ENCODE results near the gene SULT1A3.
"Not testable (repeated sequence)": the region's sequence is repeated elsewhere in the genome, so short reads cannot be mapped to it uniquely, and the experiment has no call there.

The SULT1A3 gene

DNA sequence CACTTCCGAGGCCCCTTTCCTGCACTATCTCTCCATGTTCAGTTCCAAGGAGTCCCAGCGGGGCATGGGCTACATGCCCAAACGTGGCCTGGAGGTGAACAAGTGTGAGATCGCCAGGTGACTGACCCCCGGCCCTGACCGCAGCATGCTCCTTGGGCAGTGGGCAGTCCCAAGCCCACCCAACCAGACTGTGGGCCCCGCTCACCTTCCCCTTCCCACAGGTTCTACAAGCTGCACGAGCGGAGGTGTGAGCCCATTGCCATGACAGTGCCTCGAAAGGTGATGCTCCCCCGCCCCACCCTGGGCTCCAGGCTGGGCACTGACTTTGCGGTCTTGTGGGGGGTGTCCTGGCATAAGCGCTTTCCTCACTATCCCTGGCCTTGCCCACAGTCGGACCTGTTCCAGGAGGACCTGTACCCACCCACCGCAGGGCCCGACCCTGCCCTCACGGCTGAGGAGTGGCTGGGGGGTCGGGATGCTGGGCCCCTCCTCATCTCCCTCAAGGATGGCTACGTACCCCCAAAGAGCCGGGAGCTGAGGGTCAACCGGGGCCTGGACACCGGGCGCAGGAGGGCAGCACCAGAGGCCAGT, 11.0 kb upstream of the SULT1A3 start:
- no peaks in the 10 kb centered on the region for H3K27me3 ChIP-seq (ENCODE audit: control insufficient read depth, insufficient read depth, low read length)
- H3K4me1 ChIP-seq (ENCODE audit: control insufficient read depth, insufficient read depth, low read length): peaks cover 10% of the 10 kb centered on the region
- H3K4me3 ChIP-seq (ENCODE audit: low read length): no peak overlapping the region
- H3K9ac ChIP-seq (ENCODE audit: low read depth, low read length): no peak overlapping the region
- no peaks in the 10 kb centered on the region for H3K9me3 ChIP-seq (replicated peaks; ENCODE audit: low read length)
- H3K36me3 ChIP-seq (ENCODE audit: insufficient read depth, low read length): peaks cover 10% of the 10 kb centered on the region
- no peak overlapping the region for H3K4me2 ChIP-seq (ENCODE audit: low read length)

DNA sequence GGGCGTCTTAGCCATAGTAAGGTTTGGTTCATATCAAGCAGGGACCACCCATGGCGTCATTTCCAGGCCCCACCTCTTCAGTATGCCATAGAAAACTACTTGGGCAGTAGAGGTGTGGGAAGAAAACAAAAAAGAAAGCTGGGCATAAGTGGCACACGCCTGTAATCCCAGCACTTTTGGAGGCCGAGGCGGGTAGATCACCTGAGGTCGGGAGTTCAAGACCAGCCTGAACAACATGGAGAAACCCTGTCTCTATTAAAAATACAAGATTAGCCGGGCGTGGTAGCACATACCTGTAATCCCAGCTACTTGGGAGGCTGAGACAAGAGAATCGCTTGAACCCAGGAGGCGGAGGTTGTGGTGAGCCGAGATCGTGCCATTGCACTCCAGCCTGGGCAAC, 7.9 kb upstream of the SULT1A3 start:
- H3K4me2 ChIP-seq (ENCODE audit: low read length); H3K9ac ChIP-seq (ENCODE audit: low read depth, low read length); H3K27me3 ChIP-seq (ENCODE audit: control insufficient read depth, insufficient read depth, low read length); H3K9me3 ChIP-seq (replicated peaks; ENCODE audit: low read length); H3K36me3 ChIP-seq (ENCODE audit: insufficient read depth, low read length); H3K4me3 ChIP-seq (ENCODE audit: low read length); H3K4me1 ChIP-seq (ENCODE audit: control insufficient read depth, insufficient read depth, low read length): not testable (repeated sequence)

- not testable (repeated sequence) for H3K27me3 ChIP-seq (ENCODE audit: control insufficient read depth, insufficient read depth, low read length); H3K9me3 ChIP-seq (replicated peaks; ENCODE audit: low read length); H3K4me1 ChIP-seq (ENCODE audit: control insufficient read depth, insufficient read depth, low read length); H3K4me2 ChIP-seq (ENCODE audit: low read length); H3K9ac ChIP-seq (ENCODE audit: low read depth, low read length); H3K36me3 ChIP-seq (ENCODE audit: insufficient read depth, low read length); H3K4me3 ChIP-seq (ENCODE audit: low read length)
Observed at GRCh38 chr16:30193098-30193497, 6.0 kb upstream of the SULT1A3 start.

DNA sequence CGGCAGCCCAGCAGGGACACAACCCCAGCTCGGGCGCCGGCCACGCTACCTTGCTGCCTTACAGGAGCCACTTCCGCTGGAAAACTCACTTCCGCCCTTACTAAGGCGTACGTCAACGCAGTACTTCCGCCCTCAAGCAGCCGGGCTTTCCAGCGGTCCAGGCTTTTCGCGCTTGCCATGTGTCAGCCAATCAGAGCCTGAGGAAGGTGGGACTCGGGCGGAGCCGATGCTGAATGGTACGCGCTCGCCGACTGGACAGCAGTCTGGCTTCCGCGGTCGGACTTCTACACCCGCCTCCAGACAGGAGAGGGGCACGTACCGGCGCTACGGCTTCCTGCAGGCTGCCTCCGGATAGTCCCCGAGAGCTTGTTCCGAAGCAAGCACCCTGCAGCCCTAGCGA, 5.4 kb upstream of the SULT1A3 start, which contains the start of the genes BOLA2B and SLX1A:
Gene BOLA2B (minus strand): TSS at position 52 of the 400 bp plus-strand sequence. CDS start 71 bp downstream, outside the sequence.
Gene SLX1A (plus strand): TSS at position 261 of the 400 bp plus-strand sequence. CDS start 210 bp downstream, outside the sequence.
- H3K36me3 ChIP-seq (ENCODE audit: insufficient read depth, low read length); H3K27me3 ChIP-seq (ENCODE audit: control insufficient read depth, insufficient read depth, low read length); H3K4me1 ChIP-seq (ENCODE audit: control insufficient read depth, insufficient read depth, low read length); H3K9ac ChIP-seq (ENCODE audit: low read depth, low read length); H3K9me3 ChIP-seq (replicated peaks; ENCODE audit: low read length): not testable (repeated sequence)
- Histone ChIP-seq H3K4me3 (ENCODE audit: low read length) (peak within 1 kb of the TSS; percentile 64), H3K4me2 (ENCODE audit: low read length) (peak within 1 kb of the TSS; percentile 74)

DNA sequence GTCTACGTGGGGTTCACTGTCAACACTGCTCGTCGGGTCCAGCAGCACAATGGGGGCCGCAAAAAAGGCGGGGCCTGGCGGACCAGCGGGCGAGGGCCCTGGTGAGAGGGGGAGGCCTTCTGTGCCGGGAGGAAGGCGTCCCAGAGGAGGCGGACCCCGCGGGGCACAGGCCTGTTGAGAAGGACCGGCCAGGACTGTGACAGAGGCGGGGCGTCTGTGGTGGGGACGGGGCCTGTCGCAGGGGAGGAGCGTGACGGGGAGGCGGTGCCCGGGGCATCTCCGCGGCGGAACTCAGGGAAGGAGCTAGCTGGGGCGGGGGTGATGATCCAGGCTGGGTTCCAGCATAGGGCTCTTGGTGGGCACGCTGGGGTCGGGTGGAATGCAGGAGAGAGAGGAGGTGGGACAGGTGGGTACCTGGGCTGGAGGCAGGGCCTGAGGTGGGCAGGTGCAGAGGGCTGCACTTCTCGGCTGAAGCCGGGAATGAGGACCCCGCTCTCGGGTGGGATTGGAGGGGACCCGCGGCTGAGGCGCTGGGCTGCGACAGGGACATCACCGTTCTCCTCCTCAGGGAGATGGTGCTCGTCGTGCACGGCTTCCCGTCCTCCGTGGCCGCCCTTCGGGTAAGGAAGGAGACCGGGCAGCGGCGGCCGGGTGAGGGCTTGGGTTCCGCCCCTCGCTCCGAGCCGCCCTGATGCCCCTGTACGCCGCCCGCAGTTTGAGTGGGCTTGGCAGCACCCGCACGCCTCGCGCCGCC, 4.7 kb upstream of the SULT1A3 start:
- H3K36me3 ChIP-seq (ENCODE audit: insufficient read depth, low read length); H3K9me3 ChIP-seq (replicated peaks; ENCODE audit: low read length); H3K9ac ChIP-seq (ENCODE audit: low read depth, low read length); H3K4me1 ChIP-seq (ENCODE audit: control insufficient read depth, insufficient read depth, low read length); H3K27me3 ChIP-seq (ENCODE audit: control insufficient read depth, insufficient read depth, low read length): not testable (repeated sequence)
- Histone ChIP-seq H3K4me2 (ENCODE audit: low read length) (peak overlapping the region; percentile 74), H3K4me3 (ENCODE audit: low read length) (peak overlapping the region; percentile 64)

GRCh38 chr16:30197001-30197400, 2.1 kb upstream of the SULT1A3 start:
- H3K4me1 ChIP-seq (ENCODE audit: control insufficient read depth, insufficient read depth, low read length); H3K4me2 ChIP-seq (ENCODE audit: low read length); H3K9me3 ChIP-seq (replicated peaks; ENCODE audit: low read length); H3K9ac ChIP-seq (ENCODE audit: low read depth, low read length); H3K4me3 ChIP-seq (ENCODE audit: low read length); H3K36me3 ChIP-seq (ENCODE audit: insufficient read depth, low read length); H3K27me3 ChIP-seq (ENCODE audit: control insufficient read depth, insufficient read depth, low read length): not testable (repeated sequence)

- not testable (repeated sequence) for H3K4me2 ChIP-seq (ENCODE audit: low read length); H3K4me3 ChIP-seq (ENCODE audit: low read length); H3K9me3 ChIP-seq (replicated peaks; ENCODE audit: low read length); H3K9ac ChIP-seq (ENCODE audit: low read depth, low read length); H3K36me3 ChIP-seq (ENCODE audit: insufficient read depth, low read length); H3K4me1 ChIP-seq (ENCODE audit: control insufficient read depth, insufficient read depth, low read length); H3K27me3 ChIP-seq (ENCODE audit: control insufficient read depth, insufficient read depth, low read length)
Observed at GRCh38 chr16:30199608-30200343, 721 bp downstream of the SULT1A3 start.

DNA sequence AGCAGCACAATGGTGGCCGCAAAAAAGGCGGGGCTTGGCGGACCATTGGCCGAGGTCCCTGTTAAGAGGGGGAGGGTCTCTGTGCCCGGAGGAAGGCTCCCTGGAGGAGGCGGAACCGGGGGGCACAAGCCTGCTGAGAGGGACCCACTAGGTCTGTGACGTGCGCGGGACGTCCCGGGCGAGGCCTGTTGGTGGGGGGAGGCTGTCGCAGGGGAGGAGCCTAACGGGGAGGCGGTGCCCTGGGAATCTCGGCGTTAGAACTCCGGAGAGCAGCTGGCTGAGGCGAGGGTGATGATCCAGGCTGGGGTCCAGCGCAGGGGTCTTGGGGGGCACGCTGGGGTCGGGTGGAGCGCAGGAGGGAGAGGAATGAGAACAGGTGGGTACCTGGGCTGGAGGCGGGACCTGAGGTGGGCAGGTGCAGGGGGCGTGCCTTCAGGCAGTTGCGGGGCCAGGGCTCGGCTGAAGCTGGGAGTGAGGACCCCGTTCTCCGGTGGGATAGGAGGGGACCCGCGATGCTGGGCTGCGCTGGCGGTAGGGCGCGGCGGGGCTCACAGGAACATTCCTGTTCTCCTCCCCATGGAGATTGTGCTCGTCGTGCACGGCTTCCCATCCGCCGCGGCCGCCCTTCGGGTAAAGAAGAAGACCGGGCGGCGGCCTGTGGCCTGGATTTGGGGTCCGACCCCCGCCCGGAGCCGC, 6.6 kb downstream of the SULT1A3 start:
- peak overlapping the region; percentile 76 for H3K4me2 ChIP-seq (ENCODE audit: low read length)
- not testable (repeated sequence) for H3K36me3 ChIP-seq (ENCODE audit: insufficient read depth, low read length); H3K4me1 ChIP-seq (ENCODE audit: control insufficient read depth, insufficient read depth, low read length); H3K9ac ChIP-seq (ENCODE audit: low read depth, low read length); H3K9me3 ChIP-seq (replicated peaks; ENCODE audit: low read length); H3K27me3 ChIP-seq (ENCODE audit: control insufficient read depth, insufficient read depth, low read length)
- peak overlapping the region; percentile 63 for H3K4me3 ChIP-seq (ENCODE audit: low read length)

DNA sequence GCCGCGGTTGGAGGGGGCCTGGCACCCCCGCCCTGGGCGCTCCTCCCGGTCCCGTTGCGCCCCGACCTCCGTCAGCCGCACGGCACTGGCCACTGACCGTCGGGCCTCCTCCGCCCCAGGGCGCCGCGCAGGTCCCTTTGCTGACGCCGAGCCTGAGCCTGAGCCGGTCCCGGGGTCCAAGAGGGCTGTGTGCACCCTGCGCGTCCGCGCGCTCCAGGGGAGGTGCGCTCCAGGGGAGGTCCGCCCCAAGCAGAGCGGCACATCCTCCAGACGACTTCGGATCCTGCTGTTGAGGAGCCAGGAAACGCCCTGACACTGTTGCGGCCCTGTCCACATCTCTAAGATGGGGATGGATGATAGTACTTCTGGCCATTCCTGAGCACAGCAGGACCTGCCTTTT, 7.2 kb downstream of the SULT1A3 start:
- H3K27me3 ChIP-seq (ENCODE audit: control insufficient read depth, insufficient read depth, low read length); H3K9ac ChIP-seq (ENCODE audit: low read depth, low read length); H3K36me3 ChIP-seq (ENCODE audit: insufficient read depth, low read length); H3K9me3 ChIP-seq (replicated peaks; ENCODE audit: low read length); H3K4me1 ChIP-seq (ENCODE audit: control insufficient read depth, insufficient read depth, low read length): not testable (repeated sequence)
- H3K4me3 ChIP-seq (ENCODE audit: low read length): peak overlapping the region; percentile 63
- H3K4me2 ChIP-seq (ENCODE audit: low read length): peak overlapping the region; percentile 76

DNA sequence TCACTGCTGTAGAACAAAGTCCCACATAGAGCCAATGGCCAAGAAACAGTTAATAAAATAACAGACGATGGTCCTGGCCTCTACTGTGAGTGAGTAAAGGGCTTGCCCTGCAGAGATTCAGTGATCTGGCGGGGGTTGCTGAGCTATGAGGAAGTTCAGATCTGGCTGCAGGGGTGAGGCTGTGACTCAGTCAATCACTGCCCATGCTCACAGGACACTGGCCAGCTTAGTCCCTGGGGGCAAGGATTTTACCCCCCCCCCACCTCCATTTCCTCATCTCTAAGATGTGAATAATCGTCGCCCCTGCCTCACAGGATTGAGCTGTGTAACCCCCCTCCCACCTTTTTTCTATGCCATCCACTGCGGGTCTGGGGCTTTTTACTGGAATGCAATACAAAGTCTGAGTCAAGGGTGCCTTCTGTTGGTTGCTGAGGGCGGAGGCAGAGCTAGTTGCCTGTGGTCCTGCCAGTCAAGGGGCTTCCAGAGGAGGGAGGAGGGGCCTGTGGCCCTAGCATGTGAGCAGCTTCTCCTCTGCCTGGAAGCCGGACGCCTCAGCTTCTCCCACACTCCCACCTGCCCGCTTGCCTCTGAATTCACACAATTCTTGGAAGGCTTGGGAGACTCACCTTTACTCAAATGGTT, 8.1 kb downstream of the SULT1A3 start:
- H3K36me3 ChIP-seq (ENCODE audit: insufficient read depth, low read length); H3K4me2 ChIP-seq (ENCODE audit: low read length); H3K27me3 ChIP-seq (ENCODE audit: control insufficient read depth, insufficient read depth, low read length); H3K9me3 ChIP-seq (replicated peaks; ENCODE audit: low read length); H3K4me1 ChIP-seq (ENCODE audit: control insufficient read depth, insufficient read depth, low read length); H3K9ac ChIP-seq (ENCODE audit: low read depth, low read length); H3K4me3 ChIP-seq (ENCODE audit: low read length): not testable (repeated sequence)

DNA sequence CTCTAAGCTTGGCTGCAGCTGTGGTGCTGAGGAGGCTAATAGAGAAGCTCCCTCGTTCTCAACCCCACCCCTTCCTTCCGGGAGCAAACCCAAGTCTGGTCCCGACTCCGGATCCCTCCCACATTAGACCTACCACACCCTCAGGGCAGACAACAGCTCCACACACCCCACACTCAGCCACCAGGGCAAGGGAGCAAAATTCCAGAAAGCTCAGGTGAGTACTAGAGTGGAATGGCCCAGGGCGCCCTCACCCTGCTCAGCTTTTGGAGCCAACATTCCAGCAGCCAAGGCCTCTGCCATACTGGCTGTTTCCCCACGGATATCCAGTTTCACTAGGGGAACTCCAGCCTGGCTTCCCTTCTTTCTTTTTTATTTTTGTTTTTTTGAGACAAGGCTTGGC, 10.0 kb downstream of the SULT1A3 start:
- not testable (repeated sequence) for H3K36me3 ChIP-seq (ENCODE audit: insufficient read depth, low read length); H3K9me3 ChIP-seq (replicated peaks; ENCODE audit: low read length); H3K4me2 ChIP-seq (ENCODE audit: low read length); H3K4me1 ChIP-seq (ENCODE audit: control insufficient read depth, insufficient read depth, low read length); H3K27me3 ChIP-seq (ENCODE audit: control insufficient read depth, insufficient read depth, low read length); H3K4me3 ChIP-seq (ENCODE audit: low read length); H3K9ac ChIP-seq (ENCODE audit: low read depth, low read length)

Data from skeletal muscle satellite cell (primary cell).